K562 (cell line): ENCODE results near the gene COL7A1. TPM values are rescaled to one million over a fixed set of nuclear protein-coding genes. Genes with fewer than 3 reads are reported as not detected.

ENCODE experiments used
- ATAC-seq: fragments of 200-7000 bp; cut with Tn5 transposase; 3 replicates; pipeline ENCODE4 v1.9.1; 2020; ENCODE audit warnings: moderate library complexity
- BruUV-seq: library from RNA; stranded (reverse); fragments of 400-500 nt; replicated peaks from 2 replicates; lab custom pipeline; 2021; lab: Mats Ljungman, UMichigan
- CTCF ChIA-PET: fragments of 300-600 bp; formaldehyde crosslinking; extraction: SDS; loops from one replicate; lab custom pipeline; 2021; ENCODE audit warnings: low intra/inter-chr PET ratio; lab: Yijun Ruan, JAX
- POLR2A ChIA-PET: fragments of 300-600, 350-650 bp; sonication (Branson Sonifier 250); formaldehyde crosslinking; extraction: SDS; loops from one replicate; lab custom pipeline; 2021; ENCODE audit warnings: antibody characterized with exemption, inconsistent platforms; lab: Yijun Ruan, JAX
- DNase-seq, 4 experiments: peaks; one replicate each; pipeline versions ENCODE4 v3.0.0 to v3.0.0-alpha.2; 2011 to 2018; ENCODE audit warnings: low spot score in 3 of 4, mixed read lengths in 3 of 4; ENCODE audit errors: extremely low read depth in 1 of 4
- FAIRE-seq: peaks from 2 replicates; lab custom pipeline; 2011; peaks lifted over from hg19 to GRCh38; lab: Jason Lieb, UNC
- H2AFZ ChIP-seq: 2 replicates; pipeline ENCODE4 v1.6.0; 2011; ENCODE audit warnings: low read depth, low read length, control low read depth, inconsistent platforms
- H3K27ac ChIP-seq: fragments of 200-600 bp; 3 replicates; pipeline ENCODE4 v1.8.0; 2011; ENCODE audit warnings: low read depth, mild to moderate bottlenecking, control low read depth, inconsistent platforms, low read length, moderate library complexity, mixed read lengths; ENCODE audit errors: extremely low read depth
- H3K27me3 ChIP-seq, 2 experiments: fragments of 300-600 bp in 1 of 2; 2 replicates in 1 of 2; 3 replicates in 1 of 2; pipeline versions ENCODE4 v1.6.0 to v1.8.0; 2011; ENCODE audit warnings: inconsistent platforms in 2 of 2, low read length in 2 of 2, mild to moderate bottlenecking in 1 of 2, mixed read lengths in 1 of 2, moderate library complexity in 1 of 2; ENCODE audit not compliant: control insufficient read depth in 2 of 2, insufficient read depth in 2 of 2
- H3K36me3 ChIP-seq: fragments of 300-600 bp; 3 replicates; pipeline ENCODE4 v1.8.0; 2011; ENCODE audit warnings: mild to moderate bottlenecking, low read length, inconsistent platforms; ENCODE audit not compliant: control insufficient read depth, insufficient read depth
- H3K4me1 ChIP-seq, 2 experiments: fragments of 200-600 bp in 1 of 2; replicated peaks in 1 of 2; 2 replicates in 1 of 2; 3 replicates in 1 of 2; pipeline versions ENCODE4 v1.5.1 to v1.8.0; 2011; ENCODE audit warnings: inconsistent platforms in 2 of 2, low read length in 2 of 2, mild to moderate bottlenecking in 1 of 2, mixed read lengths in 1 of 2, moderate library complexity in 1 of 2; ENCODE audit not compliant: control insufficient read depth in 2 of 2, insufficient read depth in 2 of 2
- H3K4me2 ChIP-seq: 2 replicates; pipeline ENCODE4 v1.6.1; 2011; ENCODE audit warnings: low read length, control low read depth, inconsistent platforms, mixed read lengths; ENCODE audit not compliant: insufficient read depth
- H3K4me3 ChIP-seq: fragments of 200-600 bp; sonication (generic), shearing (Covaris generic); 2 replicates; pipeline ENCODE4 v1.5.1; 2016; ENCODE audit warnings: control low read depth, inconsistent platforms
- H3K79me2 ChIP-seq: fragments of 200-600 bp; 3 replicates; pipeline ENCODE4 v1.8.0; 2011; ENCODE audit warnings: low read length, inconsistent platforms; ENCODE audit not compliant: control insufficient read depth, insufficient read depth
- H3K9ac ChIP-seq, 2 experiments: 2 replicates each; pipeline versions ENCODE4 v1.6.0 to v1.6.1; 2011; ENCODE audit warnings: low read depth in 2 of 2, low read length in 2 of 2, control low read depth in 1 of 2, inconsistent platforms in 1 of 2, mild to moderate bottlenecking in 1 of 2, mixed read lengths in 1 of 2; ENCODE audit not compliant: insufficient read depth in 1 of 2
- H3K9me1 ChIP-seq: one replicate; pipeline ENCODE4 v1.6.0; 2011; ENCODE audit warnings: inconsistent platforms, mild to moderate bottlenecking, low read length, moderate library complexity; ENCODE audit not compliant: control insufficient read depth, insufficient read depth
- H3K9me3 ChIP-seq: replicated peaks from 2 replicates; pipeline ENCODE4 v1.5.1; 2011; ENCODE audit warnings: low read depth, low read length, inconsistent platforms; ENCODE audit not compliant: control insufficient read depth, insufficient read depth
- H4K20me1 ChIP-seq: replicated peaks from 2 replicates; pipeline ENCODE4 v1.6.1; 2011; ENCODE audit warnings: low read length, inconsistent platforms, mixed read lengths; ENCODE audit not compliant: control insufficient read depth, insufficient read depth
- CBX3 ChIP-seq, 2 experiments: IDR thresholded peaks; 1 replicate in 1 of 2; 2 replicates in 1 of 2; pipeline ENCODE4 v1.6.1; 2012; ENCODE audit warnings: inconsistent platforms in 2 of 2, low read length in 2 of 2, borderline replicate concordance in 1 of 2, control low read depth in 1 of 2
- E2F8 ChIP-seq: fragments of 450-650 bp; IDR thresholded peaks from 2 replicates; pipeline ENCODE4 v1.7.1; 2018; ENCODE audit warnings: mild to moderate bottlenecking, low read depth; ENCODE audit not compliant: partially characterized antibody
- EWSR1 ChIP-seq: fragments of 450-650 bp; IDR thresholded peaks from 2 replicates; pipeline ENCODE4 v1.6.1; 2018; ENCODE audit warnings: borderline replicate concordance, mild to moderate bottlenecking, low read depth, moderate library complexity; ENCODE audit not compliant: partially characterized antibody
- KHSRP ChIP-seq: fragments of 450-650 bp; IDR thresholded peaks from 2 replicates; pipeline ENCODE4 v1.6.1; 2017
- POLR2G ChIP-seq: fragments of 200-400 bp; formaldehyde crosslinking; IDR thresholded peaks from 2 replicates; pipeline ENCODE4 v1.6.1; 2017; ENCODE audit warnings: low read depth, mild to moderate bottlenecking, antibody characterized with exemption, low read length, moderate library complexity
- RERE ChIP-seq: sonication (generic); formaldehyde crosslinking; IDR thresholded peaks from 2 replicates; pipeline ENCODE4 v1.8.0; 2023; ENCODE audit warnings: missing genetic modification reagents, mild to moderate bottlenecking, borderline replicate concordance
- TFE3 ChIP-seq: fragments of 450-650 bp; formaldehyde crosslinking; IDR thresholded peaks from 2 replicates; pipeline ENCODE4 v1.4.0; 2020; ENCODE audit warnings: mild to moderate bottlenecking, mixed read lengths
- ZNF644 ChIP-seq: fragments of 200-800 bp; sonication (Bioruptor generic); IDR thresholded peaks from 2 replicates; pipeline ENCODE4 v1.6.1; 2016; ENCODE audit warnings: low read depth, missing genetic modification characterization, missing compliant biosample characterization
- WGBS: fragments of 100-300 bp; shearing (Covaris generic); methylation state at CpG from one replicate; pipeline ENCODE4 v1.1.6; 2016; ENCODE audit warnings: low coverage, mixed read lengths; ENCODE audit not compliant: insufficient coverage; ENCODE audit errors: missing lambda C conversion rate; 5-methylcytosine and 5-hydroxymethylcytosine counted together
- in situ Hi-C: fragments of 300-500 bp; cut with MboI; formaldehyde crosslinking; loops from 4 replicates; pipeline ENCODE4 v1.15.0; 2018; ENCODE audit warnings: inconsistent platforms, mixed read lengths
- intact Hi-C: fragments of 100-400 bp; cut with micrococcal nuclease; formaldehyde crosslinking; loops from 2 replicates; pipeline ENCODE4 v1.14.2; 2022
- polyA plus RNA-seq, 8 experiments: library from polyadenylated mRNA; depleted of rRNA in 4 of 8; stranded (reverse) in 5 of 8; unstranded in 3 of 8; fragments of >200 nt; fragmentation: Nextera tagmentation in 2 of 8; fragmentation: Illumina TruSeq in 1 of 8; extraction: Ambion mirVana in 2 of 8; extraction: Trizol in 1 of 8; gene quantifications; 2 replicates each; pipeline versions ENCODE4 v1.2.1 to v1.2.3, GENCODE V29; 2011 to 2014; ENCODE audit warnings: inconsistent platforms in 1 of 8, missing spikeins in 1 of 8
- total RNA-seq, 7 experiments: library from RNA; depleted of rRNA in 6 of 7; stranded (reverse); fragments of >200 nt in 6 of 7; fragmentation: Illumina TruSeq in 2 of 7; extraction: Trizol in 2 of 7; gene quantifications; 2 replicates each; pipeline versions ENCODE4 v1.2.1 to v1.2.3, GENCODE V29; 2011 to 2021; ENCODE audit warnings: low replicate concordance in 1 of 7

COL7A1 gene
- total and polyA plus RNA-seq, 9 of the 15 experiments (the other 6 are each of a cell fraction or from before 2014, with no cell fraction given), result 0.09 to 0.66 (median 0.35) TPM; not detected in 3

- no peak for TF ChIP-seq TFE3 (CRISPR knock-in tag)
- no peak for TF ChIP-seq EWSR1
- TF ChIP-seq ZNF644 (tag), result no peak
These were observed 67.1 kb downstream of the COL7A1 start (continued) for GRCh38 chr3:48528048-48528447.

GRCh38 chr3:48524970-48525369, 70.2 kb downstream of the COL7A1 start:
- no peaks in the 10 kb centered on the region for H3K4me1 ChIP-seq
- 75% methylated on average over 2 of the region's 9 CpGs for WGBS
- DNase-seq, result no peak
- H3K27me3 ChIP-seq, result no peaks in the 10 kb centered on the region
- H3K9ac ChIP-seq, result no peak overlapping the region
- peaks cover 32% of the 10 kb centered on the region for H3K36me3 ChIP-seq
- no peaks in the 10 kb centered on the region for H4K20me1 ChIP-seq
- H3K4me2 ChIP-seq, result no peak overlapping the region
- H3K9me1 ChIP-seq, result peaks cover 3% of the 10 kb centered on the region
- ATAC-seq, result no peak
- BruUV-seq, result no TSS peak
- no peak overlapping the region for H3K27ac ChIP-seq
- in situ Hi-C loops, result no loop called here
- no peak overlapping the region for H2AFZ ChIP-seq
- no peak overlapping the region for H3K4me3 ChIP-seq
- ChIA-PET CTCF (no interaction called here), POLR2A (interaction anchor here (0.9 to 1.1 kb wide), 2 partner anchors 8 to 20 kb away, joined by 3 to 4 read pairs; no protein-coding TSS in a partner anchor)
- no peaks in the 10 kb centered on the region for H3K79me2 ChIP-seq
- H3K9me3 ChIP-seq, result no peaks in the 10 kb centered on the region
- no peak for FAIRE-seq
- intact Hi-C loops, result no loop called here
- no peak for TF ChIP-seq CBX3 (IDR thresholded peaks at IDR 0.05; ENCODE audit: borderline replicate concordance in 1 of 2, low read length in 2 of 2)
- TF ChIP-seq POLR2G, result 0 out of 2 replicates have a peak, but pooled peaks have one; percentile 38
- no peak for TF ChIP-seq KHSRP
- no peak for TF ChIP-seq RERE (CRISPR knock-in tag)
- no peak for TF ChIP-seq E2F8
